Loucy (cell line): ENCODE results near the gene DGCR2.

Experiments used
- CTCF ChIP-seq: fragments of 200-600 bp; sonication (generic); conservative IDR thresholded peaks from 2 replicates; pipeline ENCODE4 v1.5.1; 2014; ENCODE audit warnings: mild to moderate bottlenecking, antibody characterized with exemption, low read length
- EZH2phosphoT487 ChIP-seq: fragments of 200-600 bp; IDR thresholded peaks from 2 replicates; pipeline ENCODE4 v1.6.1; 2018; ENCODE audit warnings: antibody characterized with exemption, mild to moderate bottlenecking, moderate library complexity, borderline replicate concordance

- TF ChIP-seq CTCF (no peak), EZH2phosphoT487 (no peak)
Measured at GRCh38 chr22:19128009-19128401, 5.8 kb upstream of the DGCR2 start.
